Tibial nerve (tissue), 4 donors: ENCODE measurements around the gene PARP8. TPM values are rescaled to one million over a fixed set of nuclear protein-coding genes. Genes with fewer than 3 reads are reported as not detected.
A peak's percentile ranks its signal among the peaks of the same experiment; 100 is the strongest.
"Not testable (repeated sequence)": the region's sequence is repeated elsewhere in the genome, so short reads cannot be mapped to it uniquely, and the experiment has no call there.

Source experiments
- DNase-seq, 2 donors: peaks; one replicate each; pipeline ENCODE4 v3.0.0-alpha.2; 2019; ENCODE audit warnings: low spot score in 2 of 2
- H3K27ac ChIP-seq, 4 donors: fragments of 200-600 bp; sonication (generic) in 3 of 4; one replicate each; pipeline ENCODE4 v1.5.1; 2017 to 2019; ENCODE audit warnings: mild to moderate bottlenecking in 1 of 4
- H3K27me3 ChIP-seq, 2 donors: fragments of 200-600 bp; sonication (generic) in 1 of 2; one replicate each; pipeline versions ENCODE4 v1.5.1 to v1.6.0; 2017 to 2019
- H3K36me3 ChIP-seq, 3 donors: fragments of 200-600 bp; sonication (generic); one replicate each; pipeline ENCODE4 v1.5.1; 2018 to 2019
- H3K4me1 ChIP-seq, 4 donors: fragments of 200-600 bp; sonication (generic) in 3 of 4; one replicate each; pipeline ENCODE4 v1.5.1; 2017 to 2019
- H3K4me3 ChIP-seq, 4 donors: fragments of 200-600 bp; sonication (generic) in 3 of 4; one replicate each; pipeline ENCODE4 v1.5.1; 2017 to 2019; ENCODE audit warnings: mild to moderate bottlenecking in 1 of 4, moderate library complexity in 1 of 4
- H3K9me3 ChIP-seq, 4 donors: fragments of 200-600 bp; sonication (generic) in 3 of 4; one replicate each; pipeline ENCODE4 v1.5.1; 2017 to 2019
- EP300 ChIP-seq, 2 donors: sonication (generic); formaldehyde crosslinking; IDR thresholded peaks; one replicate each; pipeline ENCODE4 v1.6.1; 2017; ENCODE audit warnings: antibody characterized with exemption in 2 of 2, mild to moderate bottlenecking in 1 of 2
- POLR2A ChIP-seq, 2 donors: fragments of 450-650 bp; IDR thresholded peaks; one replicate each; pipeline ENCODE4 v1.6.1; 2017; ENCODE audit warnings: antibody characterized with exemption in 2 of 2, mild to moderate bottlenecking in 2 of 2, moderate library complexity in 2 of 2
- WGBS, 2 donors: methylation state at CpG; one replicate each; pipeline ENCODE4 v1.1.5; 2018; 5-methylcytosine and 5-hydroxymethylcytosine counted together
- total RNA-seq, 4 donors: library from RNA; depleted of rRNA; stranded (reverse); fragments of >200 nt; gene quantifications; one replicate each; pipeline ENCODE4 v1.1.0, GENCODE V29; 2016
- TF ChIP-seq, protein P1 (sequence below), 5 experiments: fragments of 200-600 bp in 3 of 5; fragments of 450-650 bp in 2 of 5; sonication (generic) in 3 of 5; IDR thresholded peaks; one replicate each; pipeline ENCODE4 v1.5.1; 2016 to 2019; ENCODE audit warnings: antibody characterized with exemption in 5 of 5, mild to moderate bottlenecking in 3 of 5, moderate library complexity in 2 of 5

PARP8 gene
- total RNA-seq, 4 donors from 2014 or later: 10.4 to 24.7 (median 18.8) TPM

DNA sequence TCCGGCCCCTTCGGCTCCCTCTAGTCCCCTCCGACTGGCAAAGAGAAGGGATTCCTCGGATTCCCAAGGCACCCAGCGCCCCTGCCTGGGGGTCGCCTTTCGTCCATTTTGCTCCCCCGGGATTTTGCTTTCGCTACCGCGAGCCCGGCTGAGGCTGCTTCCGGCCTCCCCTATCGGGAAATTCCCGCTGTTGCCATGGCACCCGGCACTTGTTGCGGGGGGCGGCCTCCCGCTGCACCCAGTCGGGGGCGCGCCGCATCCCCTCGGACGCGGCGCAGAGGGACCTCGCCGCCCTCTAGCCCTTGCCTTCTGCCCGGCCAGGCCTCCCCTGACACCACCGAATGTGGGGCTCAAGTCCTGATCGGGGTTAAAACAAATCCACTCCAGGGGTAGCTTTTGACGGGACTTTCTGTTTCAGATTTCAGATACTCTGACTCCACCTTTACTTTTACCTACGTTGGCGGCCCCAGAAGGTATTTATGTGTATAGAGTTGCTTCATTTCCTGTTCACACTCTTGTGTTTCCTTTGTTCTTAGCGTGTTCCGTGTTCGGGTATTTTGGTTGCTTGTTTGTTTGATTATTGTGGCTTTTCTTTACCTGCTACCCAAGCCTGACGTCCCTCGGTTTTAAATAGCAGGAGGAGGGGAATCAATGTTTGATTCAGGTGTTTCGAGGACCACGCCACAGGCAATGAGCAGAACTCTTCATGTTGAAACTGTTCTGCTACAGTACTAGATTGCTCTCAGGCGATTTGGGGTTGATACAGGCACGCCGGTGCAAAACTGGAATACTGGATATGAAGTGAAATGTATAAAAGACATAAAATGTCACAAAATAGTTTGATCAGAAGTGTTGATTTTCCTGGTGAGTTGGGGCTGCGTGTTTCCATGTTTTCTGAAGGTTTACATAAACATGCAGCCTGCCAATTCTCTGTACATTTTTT lies 1.5 kb downstream of the PARP8 start:
- H3K4me1 ChIP-seq: peaks cover 0 to 23% (median 6%) of the 10 kb centered on the region in 4 donors
- no peaks in the 10 kb centered on the region for H3K9me3 ChIP-seq
- peak overlapping the region; percentile 88 to 95 (median 90) for H3K27ac ChIP-seq
- 5 to 7% methylated on average over 27 to 29 of the region's 46 CpGs for WGBS, 2 donors
- H3K27me3 ChIP-seq: no peaks in the 10 kb centered on the region
- no peaks in the 10 kb centered on the region for H3K36me3 ChIP-seq
- peak in 1 of 2 donors; percentile 27 for DNase-seq
- no peak for TF ChIP-seq POLR2A (IDR thresholded peaks at IDR 0.05)
- peak in 1 of 2 donors; percentile 5 for TF ChIP-seq EP300 (IDR thresholded peaks at IDR 0.05)
- H3K4me3 ChIP-seq: peak overlapping the region; percentile 87 to 92 (median 90)

DNA sequence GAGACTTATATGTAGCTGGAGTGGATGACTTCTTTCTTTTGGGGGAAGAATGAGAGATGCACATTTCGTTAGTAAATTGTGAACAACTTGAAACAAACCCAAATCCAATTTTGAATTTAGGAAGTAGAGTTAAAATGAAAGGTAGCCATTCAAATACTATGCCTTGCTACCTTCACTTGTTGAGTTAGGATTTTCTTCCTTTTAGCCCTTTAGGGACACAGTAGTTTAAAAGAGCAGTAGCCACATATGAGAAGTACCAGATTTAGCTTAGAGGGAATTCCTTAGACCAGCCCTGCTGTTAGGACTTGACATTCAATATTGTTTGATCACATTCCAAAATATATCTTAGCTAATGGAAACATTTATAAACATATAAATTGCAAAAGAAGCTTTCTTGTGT lies 2.2 kb downstream of the PARP8 start:
- not testable (repeated sequence) for DNase-seq, H3K27me3 ChIP-seq, H3K9me3 ChIP-seq, H3K36me3 ChIP-seq
- peaks cover 0 to 24% (median 6%) of the 10 kb centered on the region in 4 donors for H3K4me1 ChIP-seq
- H3K27ac ChIP-seq: peak overlapping the region in 3 of 4 donors; percentile 88 to 95 (median 91)
- peak overlapping the region; percentile 87 to 92 (median 90) for H3K4me3 ChIP-seq
- 46 to 53% methylated on average over 1 of the region's 1 CpG for WGBS, 2 donors

DNA sequence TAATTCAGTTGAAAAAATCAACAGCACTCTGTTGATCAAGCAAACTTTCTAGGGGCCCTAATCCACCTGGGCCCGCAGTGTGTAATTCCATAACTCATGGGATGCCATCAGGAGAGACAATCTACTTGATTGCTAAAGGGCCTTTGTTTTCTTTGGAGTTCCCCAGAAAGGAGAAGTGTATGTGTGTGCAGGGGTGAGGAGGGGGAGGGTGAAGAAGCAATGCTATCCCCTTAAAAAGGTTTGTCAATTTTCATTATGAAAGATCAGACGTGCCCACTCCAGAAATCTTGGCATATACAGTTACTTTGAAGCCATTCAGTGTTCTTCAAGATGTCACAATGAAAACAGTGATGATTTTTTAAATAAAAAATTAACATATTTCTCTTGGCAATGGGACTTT lies 6.2 kb downstream of the PARP8 start:
- H3K27ac ChIP-seq: peak overlapping the region in 1 of 4 donors; percentile 18
- H3K4me1 ChIP-seq: peaks cover 0 to 35% (median 3%) of the 10 kb centered on the region in 4 donors
- no peaks in the 10 kb centered on the region for H3K27me3 ChIP-seq
- DNase-seq: no peak
- no peaks in the 10 kb centered on the region for H3K36me3 ChIP-seq
- 78 to 82% methylated on average over 2 of the region's 2 CpGs for WGBS, 2 donors
- H3K9me3 ChIP-seq: no peaks in the 10 kb centered on the region
- TF ChIP-seq POLR2A (IDR thresholded peaks at IDR 0.05) (no peak), EP300 (IDR thresholded peaks at IDR 0.05) (no peak)
- TF ChIP-seq, protein P1, sequence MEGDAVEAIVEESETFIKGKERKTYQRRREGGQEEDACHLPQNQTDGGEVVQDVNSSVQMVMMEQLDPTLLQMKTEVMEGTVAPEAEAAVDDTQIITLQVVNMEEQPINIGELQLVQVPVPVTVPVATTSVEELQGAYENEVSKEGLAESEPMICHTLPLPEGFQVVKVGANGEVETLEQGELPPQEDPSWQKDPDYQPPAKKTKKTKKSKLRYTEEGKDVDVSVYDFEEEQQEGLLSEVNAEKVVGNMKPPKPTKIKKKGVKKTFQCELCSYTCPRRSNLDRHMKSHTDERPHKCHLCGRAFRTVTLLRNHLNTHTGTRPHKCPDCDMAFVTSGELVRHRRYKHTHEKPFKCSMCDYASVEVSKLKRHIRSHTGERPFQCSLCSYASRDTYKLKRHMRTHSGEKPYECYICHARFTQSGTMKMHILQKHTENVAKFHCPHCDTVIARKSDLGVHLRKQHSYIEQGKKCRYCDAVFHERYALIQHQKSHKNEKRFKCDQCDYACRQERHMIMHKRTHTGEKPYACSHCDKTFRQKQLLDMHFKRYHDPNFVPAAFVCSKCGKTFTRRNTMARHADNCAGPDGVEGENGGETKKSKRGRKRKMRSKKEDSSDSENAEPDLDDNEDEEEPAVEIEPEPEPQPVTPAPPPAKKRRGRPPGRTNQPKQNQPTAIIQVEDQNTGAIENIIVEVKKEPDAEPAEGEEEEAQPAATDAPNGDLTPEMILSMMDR (IDR thresholded peaks at IDR 0.05): no peak
- H3K4me3 ChIP-seq: no peak overlapping the region

DNA sequence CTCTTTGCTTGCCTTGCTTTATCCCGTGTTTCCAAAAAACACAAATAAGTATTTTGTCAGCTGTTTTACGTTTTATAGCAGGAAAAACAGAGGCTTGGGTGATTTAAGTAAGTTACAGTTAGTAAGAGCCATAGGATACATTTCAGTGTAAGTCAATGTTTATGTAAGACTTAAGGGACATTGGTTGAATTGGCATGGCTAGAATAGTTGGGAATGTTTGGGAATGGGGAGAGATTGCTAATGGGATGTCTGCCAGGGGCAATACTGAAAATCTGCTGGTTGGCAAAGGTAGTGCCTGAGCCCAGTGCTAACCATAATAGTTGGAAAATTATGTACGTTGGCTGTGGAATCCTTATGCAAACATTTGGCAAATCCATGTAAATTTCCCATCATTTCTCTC lies 7.0 kb downstream of the PARP8 start:
- not testable (repeated sequence) for H3K4me3 ChIP-seq
- 57% methylated on average over 3 of the region's 3 CpGs for WGBS, 2 donors

DNA sequence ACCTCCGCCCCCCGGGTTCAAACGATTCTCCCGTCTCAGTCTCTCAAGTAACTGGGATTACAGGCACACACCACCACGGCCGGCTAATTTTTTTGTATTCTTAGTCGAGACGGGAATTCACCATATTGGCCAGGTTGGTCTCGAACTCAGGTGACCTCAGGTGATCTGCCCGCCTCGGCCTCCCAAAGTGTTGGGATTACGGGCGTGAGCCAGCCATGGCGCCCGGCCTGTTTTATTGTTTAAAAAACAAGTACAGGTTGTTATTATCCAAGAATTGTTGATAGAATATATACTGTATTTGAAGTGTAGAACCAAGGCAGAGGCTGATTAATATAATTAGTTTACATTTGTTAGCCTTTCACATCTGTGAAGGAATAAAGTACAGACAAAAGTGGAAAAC lies 8.9 kb downstream of the PARP8 start:
- Histone ChIP-seq H3K4me1 (peaks cover 0 to 35% (median 2%) of the 10 kb centered on the region in 4 donors), H3K9me3 (no peaks in the 10 kb centered on the region), H3K27ac (peak overlapping the region in 1 of 4 donors; percentile 46), H3K36me3 (peaks cover 0 to 2% (median 0%) of the 10 kb centered on the region in 3 donors), H3K27me3 (no peaks in the 10 kb centered on the region), H3K4me3 (no peak overlapping the region)
- WGBS, 2 donors: 98% methylated on average over 15 of the region's 15 CpGs
- no peak for DNase-seq
- TF ChIP-seq POLR2A (IDR thresholded peaks at IDR 0.05): no peak
- TF ChIP-seq, protein P1 (IDR thresholded peaks at IDR 0.05): no peak
- TF ChIP-seq EP300 (IDR thresholded peaks at IDR 0.05): no peak

More for the DNA sequence above, 7.0 kb downstream of the PARP8 start:
- H3K27ac ChIP-seq, DNase-seq, H3K27me3 ChIP-seq, H3K9me3 ChIP-seq, H3K36me3 ChIP-seq: not testable (repeated sequence)
- peaks cover 0 to 36% (median 3%) of the 10 kb centered on the region in 4 donors for H3K4me1 ChIP-seq

DNA sequence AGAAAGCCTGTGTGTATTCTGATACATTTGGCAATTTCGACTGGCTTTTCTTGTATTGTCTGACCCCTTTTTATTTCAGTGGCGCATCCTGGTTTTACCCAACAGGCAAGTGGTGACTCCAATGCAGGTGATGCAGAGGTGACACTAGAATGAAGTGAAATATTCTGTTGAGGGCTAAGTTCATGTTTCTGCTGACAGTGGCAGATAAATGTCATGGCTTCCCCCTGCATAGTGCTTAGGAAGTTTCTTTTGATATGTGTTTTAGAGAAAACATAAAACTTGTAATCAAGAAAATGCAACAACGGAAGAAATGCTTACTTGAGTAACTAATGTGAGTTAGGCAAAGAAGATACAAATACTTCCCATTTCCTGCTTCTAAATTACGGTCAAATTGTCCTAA lies 13.1 kb downstream of the PARP8 start:
- not testable (repeated sequence) for H3K27ac ChIP-seq, H3K36me3 ChIP-seq, H3K4me3 ChIP-seq, H3K9me3 ChIP-seq, DNase-seq, H3K27me3 ChIP-seq
- 84 to 87% methylated on average over 4 of the region's 4 CpGs for WGBS, 2 donors
- peaks cover 0 to 30% (median 5%) of the 10 kb centered on the region in 4 donors for H3K4me1 ChIP-seq

DNA sequence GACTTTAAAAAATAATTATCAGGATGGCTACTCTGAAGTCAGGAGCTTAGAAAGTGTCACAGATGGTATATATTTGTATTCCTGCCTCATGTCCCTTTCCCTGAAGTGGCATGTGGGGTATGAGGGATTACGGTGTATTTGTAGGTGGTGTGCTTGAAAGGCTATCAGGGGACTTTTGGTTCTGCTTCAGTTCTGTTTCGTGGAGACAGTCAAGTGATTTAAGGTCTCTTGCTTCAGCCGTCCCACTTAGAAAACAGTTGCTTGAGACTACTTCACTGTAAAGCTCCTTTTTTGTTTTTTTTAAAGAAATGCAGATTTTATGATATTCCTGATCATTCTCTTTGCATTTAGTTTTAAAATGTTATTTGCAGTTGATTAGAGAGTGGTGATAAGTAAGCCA lies 18.3 kb downstream of the PARP8 start:
- H3K4me1 ChIP-seq: peaks cover 0 to 13% (median 3%) of the 10 kb centered on the region in 4 donors
- WGBS, 2 donors: 90 to 93% methylated on average over 3 of the region's 3 CpGs
- no peaks in the 10 kb centered on the region for H3K36me3 ChIP-seq
- no peaks in the 10 kb centered on the region for H3K9me3 ChIP-seq
- no peaks in the 10 kb centered on the region for H3K27me3 ChIP-seq
- no peak overlapping the region for H3K27ac ChIP-seq
- TF ChIP-seq, protein P1 (IDR thresholded peaks at IDR 0.05): no peak
- TF ChIP-seq POLR2A (IDR thresholded peaks at IDR 0.05) (no peak), EP300 (IDR thresholded peaks at IDR 0.05) (no peak)
- no peak for DNase-seq
- no peak overlapping the region for H3K4me3 ChIP-seq
